Loucy (cell line): Measurements from ENCODE around the gene SKIC2.

Experiments used
- CTCF ChIP-seq: fragments of 200-600 bp; sonication (generic); conservative IDR thresholded peaks from 2 replicates; pipeline ENCODE4 v1.5.1; 2014; ENCODE audit warnings: mild to moderate bottlenecking, antibody characterized with exemption, low read length
- EZH2phosphoT487 ChIP-seq: fragments of 200-600 bp; IDR thresholded peaks from 2 replicates; pipeline ENCODE4 v1.6.1; 2018; ENCODE audit warnings: antibody characterized with exemption, mild to moderate bottlenecking, moderate library complexity, borderline replicate concordance

GRCh38 chr6:31927242-31927862 is 31.6 kb upstream of the SKIC2 start, which contains the start of gene C2:
- TF ChIP-seq CTCF (no peak), EZH2phosphoT487 (no peak)
